MM.1S (cell line): ENCODE results near the gene XRCC4.

Experiments
- EZH2phosphoT487 ChIP-seq: fragments of 300-600 bp; sonication (generic); IDR thresholded peaks from 2 replicates; pipeline ENCODE4 v1.6.1; 2018; ENCODE audit warnings: antibody characterized with exemption, low read length
- TF ChIP-seq, protein P1 (sequence below): fragments of 300-600 bp; sonication (generic); IDR thresholded peaks from 2 replicates; pipeline ENCODE4 v1.5.1; 2016; ENCODE audit warnings: antibody characterized with exemption, low read length, mixed read lengths

DNA sequence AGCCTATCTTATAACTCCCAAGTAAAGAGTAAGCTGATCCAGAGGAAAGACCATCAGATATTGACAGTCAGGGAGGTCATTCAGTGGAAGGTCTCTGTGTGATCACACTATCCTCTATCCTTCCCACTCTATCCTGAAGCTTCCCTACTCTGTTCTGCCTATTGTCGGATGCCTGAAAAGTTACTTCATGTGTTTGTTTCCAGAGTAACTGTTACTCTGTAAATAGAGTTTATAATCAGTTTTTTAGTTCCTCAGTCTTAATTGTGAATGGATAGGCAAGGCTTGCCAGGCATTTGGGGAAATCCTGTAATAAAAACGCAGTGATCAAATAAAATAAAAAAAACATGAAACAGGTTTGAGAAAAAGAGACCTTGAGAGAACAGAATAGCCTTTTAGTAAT is 79.8 kb downstream of the XRCC4 start:
- TF ChIP-seq, protein P1, sequence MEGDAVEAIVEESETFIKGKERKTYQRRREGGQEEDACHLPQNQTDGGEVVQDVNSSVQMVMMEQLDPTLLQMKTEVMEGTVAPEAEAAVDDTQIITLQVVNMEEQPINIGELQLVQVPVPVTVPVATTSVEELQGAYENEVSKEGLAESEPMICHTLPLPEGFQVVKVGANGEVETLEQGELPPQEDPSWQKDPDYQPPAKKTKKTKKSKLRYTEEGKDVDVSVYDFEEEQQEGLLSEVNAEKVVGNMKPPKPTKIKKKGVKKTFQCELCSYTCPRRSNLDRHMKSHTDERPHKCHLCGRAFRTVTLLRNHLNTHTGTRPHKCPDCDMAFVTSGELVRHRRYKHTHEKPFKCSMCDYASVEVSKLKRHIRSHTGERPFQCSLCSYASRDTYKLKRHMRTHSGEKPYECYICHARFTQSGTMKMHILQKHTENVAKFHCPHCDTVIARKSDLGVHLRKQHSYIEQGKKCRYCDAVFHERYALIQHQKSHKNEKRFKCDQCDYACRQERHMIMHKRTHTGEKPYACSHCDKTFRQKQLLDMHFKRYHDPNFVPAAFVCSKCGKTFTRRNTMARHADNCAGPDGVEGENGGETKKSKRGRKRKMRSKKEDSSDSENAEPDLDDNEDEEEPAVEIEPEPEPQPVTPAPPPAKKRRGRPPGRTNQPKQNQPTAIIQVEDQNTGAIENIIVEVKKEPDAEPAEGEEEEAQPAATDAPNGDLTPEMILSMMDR: no peak
- TF ChIP-seq EZH2phosphoT487: no peak
